ENCODE measurements around the gene AFG3L2.

AFG3L2 gene

GRCh38 chr18:12342661-12343060 lies 34.4 kb downstream of the AFG3L2 start:
- Histone ChIP-seq H3K18ac (ENCODE audit: low read length) (no peak overlapping the region), H2BK15ac (ENCODE audit: low read length) (no peak overlapping the region), H2BK12ac (ENCODE audit: low read length) (no peak overlapping the region), H3K14ac (ENCODE audit: low read length) (no peak overlapping the region), H3K9me3 (replicated peaks in 1 of 2; ENCODE audit: control insufficient read depth in 2 of 2, insufficient read depth in 1 of 2, low read depth in 1 of 2, low read length in 2 of 2) (no peaks in the 10 kb centered on the region), H3K79me1 (ENCODE audit: low read depth, low read length) (no peaks in the 10 kb centered on the region), H2BK120ac (ENCODE audit: low read depth, low read length) (no peak overlapping the region), H3K4me1 (ENCODE audit: control insufficient read depth in 2 of 2, insufficient read depth in 1 of 2, low read depth in 1 of 2, low read length in 2 of 2) (no peaks in the 10 kb centered on the region), H4K8ac (ENCODE audit: low read depth, low read length) (no peak overlapping the region), H4K91ac (ENCODE audit: low read depth, low read length, poor library complexity) (no peak overlapping the region), H3K36me3 (replicated peaks in 1 of 2; ENCODE audit: control insufficient read depth in 2 of 2, insufficient read depth in 2 of 2, low read length in 2 of 2) (peaks cover 21 to 88% of the 10 kb centered on the region in 2 donors), H3K4me3 (ENCODE audit: low read length in 2 of 2) (no peak overlapping the region), H3K23ac (ENCODE audit: low read depth, low read length, poor library complexity) (no peak overlapping the region), H3K4ac (ENCODE audit: low read length) (no peak overlapping the region), H2AK5ac (ENCODE audit: low read depth, low read length) (no peak overlapping the region), H3K27me3 (ENCODE audit: control insufficient read depth in 3 of 3, insufficient read depth in 3 of 3, low read depth in 1 of 3, low read length in 3 of 3) (no peaks in the 10 kb centered on the region), H3K27ac (replicated peaks; ENCODE audit: low read length) (no peak overlapping the region), H3K9ac (ENCODE audit: low read depth, low read length, poor library complexity) (no peak overlapping the region), H2BK5ac (ENCODE audit: low read length) (no peak overlapping the region), H2AFZ (ENCODE audit: low read length) (no peak overlapping the region), H3K4me2 (ENCODE audit: insufficient read depth, low read length, poor library complexity, severe bottlenecking) (no peak overlapping the region)
- DNase-seq (ENCODE audit: low spot score), result no peak
- WGBS, 2 donors (ENCODE audit: extremely low coverage in 2 of 2, insufficient read length in 2 of 2, insufficient replicate concordance in 1 of 2), result no CpG with 5 or more reads among the region's 4 CpGs

GRCh38 chr18:12340945-12341660 lies 35.9 kb downstream of the AFG3L2 start:
- H3K9ac ChIP-seq (ENCODE audit: low read depth, low read length, poor library complexity), result no peak overlapping the region

GRCh38 chr18:12338382-12338781 lies 38.6 kb downstream of the AFG3L2 start:
- WGBS, 2 donors (ENCODE audit: extremely low coverage in 2 of 2, insufficient read length in 2 of 2, insufficient replicate concordance in 1 of 2), result no CpG with 5 or more reads among the region's 2 CpGs
- Histone ChIP-seq H3K14ac (ENCODE audit: low read length) (no peak overlapping the region), H3K4me3 (ENCODE audit: low read length in 2 of 2) (no peak overlapping the region), H2AK5ac (ENCODE audit: low read depth, low read length) (no peak overlapping the region), H2BK120ac (ENCODE audit: low read depth, low read length) (no peak overlapping the region), H3K27ac (replicated peaks; ENCODE audit: low read length) (no peak overlapping the region), H3K4me2 (ENCODE audit: insufficient read depth, low read length, poor library complexity, severe bottlenecking) (no peak overlapping the region), H3K4ac (ENCODE audit: low read length) (no peak overlapping the region), H2BK15ac (ENCODE audit: low read length) (no peak overlapping the region), H2BK5ac (ENCODE audit: low read length) (no peak overlapping the region), H3K9me3 (replicated peaks in 1 of 2; ENCODE audit: control insufficient read depth in 2 of 2, insufficient read depth in 1 of 2, low read depth in 1 of 2, low read length in 2 of 2) (peaks cover 4 to 10% of the 10 kb centered on the region in 2 donors), H3K18ac (ENCODE audit: low read length) (no peak overlapping the region), H4K91ac (ENCODE audit: low read depth, low read length, poor library complexity) (no peak overlapping the region), H3K79me1 (ENCODE audit: low read depth, low read length) (no peaks in the 10 kb centered on the region), H2BK12ac (ENCODE audit: low read length) (no peak overlapping the region), H2AFZ (ENCODE audit: low read length) (no peak overlapping the region), H3K23ac (ENCODE audit: low read depth, low read length, poor library complexity) (no peak overlapping the region), H3K36me3 (replicated peaks in 1 of 2; ENCODE audit: control insufficient read depth in 2 of 2, insufficient read depth in 2 of 2, low read length in 2 of 2) (peaks cover 13 to 91% of the 10 kb centered on the region in 2 donors), H3K4me1 (ENCODE audit: control insufficient read depth in 2 of 2, insufficient read depth in 1 of 2, low read depth in 1 of 2, low read length in 2 of 2) (peaks cover 15 to 20% of the 10 kb centered on the region in 2 donors), H4K8ac (ENCODE audit: low read depth, low read length) (no peak overlapping the region), H3K9ac (ENCODE audit: low read depth, low read length, poor library complexity) (no peak overlapping the region), H3K27me3 (ENCODE audit: control insufficient read depth in 3 of 3, insufficient read depth in 3 of 3, low read depth in 1 of 3, low read length in 3 of 3) (no peaks in the 10 kb centered on the region)
- no peak for DNase-seq (ENCODE audit: low spot score)

More at GRCh38 chr18:12340945-12341660, 35.9 kb downstream of the AFG3L2 start:
- Histone ChIP-seq H2BK12ac (ENCODE audit: low read length) (no peak overlapping the region), H3K27ac (replicated peaks; ENCODE audit: low read length) (no peak overlapping the region), H3K9me3 (replicated peaks in 1 of 2; ENCODE audit: control insufficient read depth in 2 of 2, insufficient read depth in 1 of 2, low read depth in 1 of 2, low read length in 2 of 2) (peaks cover 4 to 8% of the 10 kb centered on the region in 2 donors), H2BK15ac (ENCODE audit: low read length) (no peak overlapping the region), H3K27me3 (ENCODE audit: control insufficient read depth in 3 of 3, insufficient read depth in 3 of 3, low read depth in 1 of 3, low read length in 3 of 3) (no peaks in the 10 kb centered on the region), H3K18ac (ENCODE audit: low read length) (no peak overlapping the region), H2AFZ (ENCODE audit: low read length) (no peak overlapping the region), H3K4ac (ENCODE audit: low read length) (no peak overlapping the region), H2BK5ac (ENCODE audit: low read length) (no peak overlapping the region), H3K4me2 (ENCODE audit: insufficient read depth, low read length, poor library complexity, severe bottlenecking) (no peak overlapping the region), H3K14ac (ENCODE audit: low read length) (no peak overlapping the region), H4K91ac (ENCODE audit: low read depth, low read length, poor library complexity) (no peak overlapping the region), H3K36me3 (replicated peaks in 1 of 2; ENCODE audit: control insufficient read depth in 2 of 2, insufficient read depth in 2 of 2, low read length in 2 of 2) (peaks cover 21 to 91% of the 10 kb centered on the region in 2 donors), H2BK120ac (ENCODE audit: low read depth, low read length) (no peak overlapping the region), H4K8ac (ENCODE audit: low read depth, low read length) (no peak overlapping the region), H3K23ac (ENCODE audit: low read depth, low read length, poor library complexity) (no peak overlapping the region), H3K79me1 (ENCODE audit: low read depth, low read length) (no peaks in the 10 kb centered on the region), H2AK5ac (ENCODE audit: low read depth, low read length) (no peak overlapping the region), H3K4me1 (ENCODE audit: control insufficient read depth in 2 of 2, insufficient read depth in 1 of 2, low read depth in 1 of 2, low read length in 2 of 2) (peaks cover 0 to 8% of the 10 kb centered on the region in 2 donors), H3K4me3 (ENCODE audit: low read length in 2 of 2) (no peak overlapping the region)
- WGBS, 2 donors (ENCODE audit: extremely low coverage in 2 of 2, insufficient read length in 2 of 2, insufficient replicate concordance in 1 of 2), result no CpG with 5 or more reads among the region's 5 CpGs
- DNase-seq (ENCODE audit: low spot score), result no peak

GRCh38 chr18:12336887-12337286 lies 40.1 kb downstream of the AFG3L2 start:
- peaks cover 15 to 20% of the 10 kb centered on the region in 2 donors for H3K4me1 ChIP-seq (ENCODE audit: control insufficient read depth in 2 of 2, insufficient read depth in 1 of 2, low read depth in 1 of 2, low read length in 2 of 2)
- H2BK15ac ChIP-seq (ENCODE audit: low read length), result no peak overlapping the region
- peaks cover 9 to 83% of the 10 kb centered on the region in 2 donors for H3K36me3 ChIP-seq (replicated peaks in 1 of 2; ENCODE audit: control insufficient read depth in 2 of 2, insufficient read depth in 2 of 2, low read length in 2 of 2)
- no peak overlapping the region for H2AFZ ChIP-seq (ENCODE audit: low read length)
- H3K18ac ChIP-seq (ENCODE audit: low read length), result no peak overlapping the region
- no peak overlapping the region for H2BK120ac ChIP-seq (ENCODE audit: low read depth, low read length)
- H4K8ac ChIP-seq (ENCODE audit: low read depth, low read length), result no peak overlapping the region
- H3K4me2 ChIP-seq (ENCODE audit: insufficient read depth, low read length, poor library complexity, severe bottlenecking), result no peak overlapping the region
- H3K27me3 ChIP-seq (ENCODE audit: control insufficient read depth in 3 of 3, insufficient read depth in 3 of 3, low read depth in 1 of 3, low read length in 3 of 3), result no peaks in the 10 kb centered on the region
- H3K9me3 ChIP-seq (replicated peaks in 1 of 2; ENCODE audit: control insufficient read depth in 2 of 2, insufficient read depth in 1 of 2, low read depth in 1 of 2, low read length in 2 of 2), result peaks cover 4 to 10% of the 10 kb centered on the region in 2 donors
- no peak overlapping the region for H3K14ac ChIP-seq (ENCODE audit: low read length)
- no peak overlapping the region for H2BK12ac ChIP-seq (ENCODE audit: low read length)
- no CpG with 5 or more reads among the region's 6 CpGs for WGBS, 2 donors (ENCODE audit: extremely low coverage in 2 of 2, insufficient read length in 2 of 2, insufficient replicate concordance in 1 of 2)
- DNase-seq (ENCODE audit: low spot score), result no peak
- no peak overlapping the region for H3K4me3 ChIP-seq (ENCODE audit: low read length in 2 of 2)
- H3K4ac ChIP-seq (ENCODE audit: low read length), result no peak overlapping the region
- no peak overlapping the region for H2AK5ac ChIP-seq (ENCODE audit: low read depth, low read length)
- no peak overlapping the region for H4K91ac ChIP-seq (ENCODE audit: low read depth, low read length, poor library complexity)
- no peak overlapping the region for H3K23ac ChIP-seq (ENCODE audit: low read depth, low read length, poor library complexity)
- H2BK5ac ChIP-seq (ENCODE audit: low read length), result no peak overlapping the region
- no peak overlapping the region for H3K27ac ChIP-seq (replicated peaks; ENCODE audit: low read length)
- no peaks in the 10 kb centered on the region for H3K79me1 ChIP-seq (ENCODE audit: low read depth, low read length)
- no peak overlapping the region for H3K9ac ChIP-seq (ENCODE audit: low read depth, low read length, poor library complexity)

All from neuronal stem cell (in vitro differentiated cells).